ENCODE results near the gene CAB39L.
"Not testable (repeated sequence)": the region's sequence is repeated elsewhere in the genome, so short reads cannot be mapped to it uniquely, and the experiment has no call there.

The CAB39L gene

DNA sequence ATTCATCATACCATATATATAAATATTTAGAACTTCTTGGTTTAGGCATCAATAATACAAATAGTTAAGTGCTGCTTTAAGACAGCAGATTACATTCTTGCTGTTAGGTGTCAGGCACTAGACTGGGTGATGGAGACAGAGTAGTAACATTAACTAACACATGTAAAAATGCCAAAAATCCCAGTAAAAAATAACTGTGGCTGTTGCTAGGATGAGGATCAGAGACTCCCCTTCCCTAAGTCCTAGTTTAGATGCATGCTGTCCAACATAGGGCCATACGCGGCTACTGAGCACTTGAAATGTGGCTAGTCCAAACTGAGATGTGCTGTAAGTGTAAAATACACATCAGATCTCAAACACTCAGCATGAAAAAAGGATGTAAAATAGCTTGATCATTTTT is 101.4 kb downstream of the CAB39L start:
- DNase-seq = no peak

DNA sequence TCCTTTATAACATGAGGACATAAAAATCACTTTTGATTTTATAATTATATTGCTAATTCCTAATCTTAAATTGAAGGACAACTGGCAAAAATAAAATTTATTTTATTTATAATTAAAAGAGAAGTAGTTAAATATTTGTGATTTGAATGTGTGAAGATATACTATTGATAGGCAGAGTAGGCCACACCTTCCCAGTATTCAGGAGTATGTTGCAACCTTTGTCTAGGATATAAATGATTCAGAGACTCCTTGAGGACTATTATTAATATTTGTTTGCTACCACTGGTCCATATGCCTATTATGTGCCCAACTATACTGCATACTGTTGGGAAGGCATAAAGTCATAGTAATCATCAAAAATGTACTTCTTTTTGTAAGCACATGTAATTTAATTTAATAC is 101.9 kb downstream of the CAB39L start:
- DNase-seq = no peak

DNA sequence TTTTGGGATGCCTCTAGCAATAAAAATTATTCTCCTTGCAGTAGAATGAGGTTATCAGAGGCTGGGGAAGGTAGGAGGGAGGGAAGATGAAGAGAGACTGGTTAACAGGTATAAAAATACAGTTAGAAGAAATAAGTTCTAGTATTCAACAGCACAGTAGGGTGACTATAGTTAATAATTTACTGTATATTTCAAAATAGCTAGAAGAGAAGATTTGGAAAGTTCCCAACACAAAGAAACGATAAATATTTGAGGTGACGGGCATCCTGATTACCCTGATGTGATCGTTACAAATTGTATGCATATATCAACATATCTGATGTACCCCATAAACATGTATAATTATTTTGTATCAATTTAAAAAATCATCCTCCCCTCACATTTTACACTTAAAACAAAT is 102.3 kb downstream of the CAB39L start:
- DNase-seq = no peak

DNA sequence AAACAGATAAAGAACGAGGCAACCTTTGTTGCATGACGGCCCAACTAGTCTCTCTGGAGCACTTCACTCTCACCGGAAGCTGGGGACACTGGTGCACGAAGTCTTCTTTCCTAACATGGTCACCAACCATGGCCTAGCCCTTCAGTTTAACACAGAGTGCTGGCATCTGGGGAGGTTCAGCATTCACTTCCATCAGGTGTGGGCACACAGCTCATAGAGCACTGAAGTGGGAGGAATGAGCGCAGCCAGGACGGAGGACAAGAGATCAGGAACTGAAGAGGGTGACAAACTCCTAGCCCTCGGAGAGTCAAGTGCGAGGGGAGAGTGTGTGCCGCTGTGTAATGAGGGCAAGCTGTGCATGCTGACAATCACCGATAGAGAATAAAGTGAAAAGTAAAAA is 103.7 kb downstream of the CAB39L start:
- no peak for DNase-seq

DNA sequence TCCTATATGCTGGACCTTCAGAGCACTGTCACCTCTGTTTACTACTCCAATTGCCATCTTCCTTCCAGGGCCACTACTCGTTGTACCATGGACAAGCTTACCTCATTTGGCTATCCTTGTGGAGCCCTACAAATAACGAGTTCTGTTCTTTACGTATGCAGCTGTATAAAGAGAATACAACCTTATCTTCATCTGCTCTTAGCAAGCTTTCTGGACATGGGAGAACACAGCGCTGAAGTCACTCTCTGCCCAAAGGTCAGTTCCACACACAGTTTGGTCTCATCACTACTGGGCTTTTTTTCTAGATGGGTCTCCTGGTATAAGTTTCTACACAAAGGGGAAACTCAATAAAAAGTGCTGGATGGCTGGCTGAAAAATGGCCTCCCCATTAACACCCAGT is 107.2 kb downstream of the CAB39L start:
- no peak for DNase-seq

DNA sequence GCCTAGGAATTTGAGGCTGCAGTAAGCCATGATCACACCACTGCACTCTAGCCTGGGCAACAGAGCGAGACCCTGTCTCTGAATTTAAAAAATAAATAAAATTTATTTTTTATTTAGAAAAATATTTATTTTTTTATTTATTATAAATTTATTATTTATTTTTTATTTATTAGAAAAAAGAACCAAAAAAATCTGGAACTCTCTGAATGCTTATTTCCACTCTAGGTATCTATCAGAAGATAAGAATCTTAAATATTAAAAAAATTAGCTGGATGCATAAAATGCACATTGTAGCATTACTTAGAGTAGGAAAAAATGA is 113.4 kb downstream of the CAB39L start:
- no peak for DNase-seq

DNA sequence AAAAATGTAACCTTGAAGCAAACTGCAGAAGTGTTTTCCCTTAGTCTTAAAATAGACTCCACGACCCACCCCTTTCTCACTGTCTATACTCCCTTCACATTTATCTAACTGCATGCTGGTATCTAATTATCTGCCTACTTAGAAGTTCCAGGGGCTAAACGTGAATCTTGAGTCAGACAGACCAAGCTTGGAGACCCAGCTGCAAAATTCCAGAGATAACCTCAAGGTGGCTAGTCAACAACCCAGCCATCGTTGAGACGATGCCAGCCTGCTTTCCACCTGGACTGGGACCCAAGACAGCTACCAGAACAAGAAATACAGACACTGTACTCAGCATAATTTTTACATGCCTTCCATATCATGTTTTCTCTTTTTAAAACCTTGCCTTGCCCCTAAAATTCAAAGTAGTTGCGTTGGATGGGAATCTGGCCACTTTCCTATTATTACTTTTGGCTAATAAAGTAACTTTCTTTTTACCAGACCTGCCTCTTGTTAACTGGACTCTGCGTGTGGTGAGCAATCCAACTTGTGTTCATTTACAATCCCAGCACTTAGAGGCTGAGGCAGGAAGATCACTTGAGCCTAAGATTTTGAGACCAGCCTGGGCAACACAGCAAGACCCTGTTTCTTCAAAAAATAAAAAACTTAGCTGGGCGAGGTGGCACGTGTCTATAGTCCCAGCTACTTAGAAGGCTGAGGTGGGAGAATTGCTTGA is 113.9 kb downstream of the CAB39L start:
- no peak for DNase-seq

DNA sequence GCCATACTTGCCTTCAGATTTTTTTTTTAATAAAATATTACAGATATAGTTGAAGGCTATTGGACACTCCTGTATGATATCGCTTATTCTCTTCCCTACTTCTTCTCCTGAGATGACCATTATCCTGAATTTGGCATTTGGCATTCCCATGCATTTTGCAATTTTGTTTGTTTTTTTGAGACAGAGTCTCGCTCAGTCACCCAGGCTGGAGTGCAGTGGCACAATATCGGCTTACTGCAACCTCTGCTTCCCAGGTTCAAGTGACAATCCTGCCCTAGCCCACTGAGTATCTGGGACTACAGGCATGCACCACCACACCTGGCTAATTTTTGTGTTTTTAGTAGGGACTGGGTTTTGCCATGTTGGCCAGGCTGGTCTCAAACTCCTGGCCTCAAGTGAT is 116.7 kb downstream of the CAB39L start:
- not testable (repeated sequence) for DNase-seq

DNA sequence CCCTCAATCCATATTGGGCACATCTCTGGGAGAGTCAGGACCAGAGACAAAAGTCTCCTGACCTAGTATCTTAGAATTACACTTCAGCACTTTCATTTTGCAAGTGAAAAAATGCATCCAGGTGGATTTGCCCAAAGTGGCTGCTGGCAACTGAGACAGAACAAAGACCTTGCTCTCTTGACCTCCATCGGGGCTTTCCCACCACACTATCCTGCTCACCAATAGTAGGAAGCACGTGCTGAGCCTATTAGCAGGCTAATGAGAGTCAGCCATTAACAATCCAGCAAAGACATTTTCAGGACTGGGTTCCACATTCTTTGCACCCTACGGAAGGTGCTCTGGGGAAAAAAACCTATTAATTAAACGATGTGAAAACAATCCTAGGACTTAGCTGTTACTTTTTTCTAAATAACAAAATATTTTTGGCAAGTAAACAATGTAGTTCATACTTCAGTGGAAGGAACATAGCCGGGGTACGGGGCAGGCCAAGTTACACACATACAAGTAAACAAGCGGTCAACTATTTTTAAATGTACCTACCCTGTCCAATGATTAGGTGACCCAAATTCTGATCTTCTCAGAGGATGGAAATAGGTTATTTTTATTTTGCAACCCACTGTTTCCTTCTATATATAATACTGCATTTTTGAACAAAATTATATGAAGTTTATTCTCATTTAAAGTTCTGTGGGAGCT is 117.5 kb downstream of the CAB39L start:
- no peak for DNase-seq

DNA sequence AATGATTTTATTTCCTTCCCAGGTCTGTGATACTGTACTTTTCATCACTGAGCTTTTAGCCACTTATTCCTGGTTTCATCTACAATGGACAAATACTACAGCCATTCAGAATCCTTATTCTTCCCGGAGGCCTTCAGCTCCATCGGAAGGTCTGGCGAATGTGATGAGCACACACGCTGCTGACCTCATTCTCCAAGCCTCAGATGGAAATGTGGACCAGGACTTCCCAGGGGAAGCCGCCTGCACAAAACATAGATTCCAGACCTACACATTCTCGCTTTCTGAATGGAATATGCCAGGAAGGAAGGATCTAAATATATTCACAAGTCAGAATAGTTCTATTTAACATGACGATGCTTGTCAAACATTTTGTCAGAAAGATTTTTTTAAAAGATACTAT is 120.5 kb downstream of the CAB39L start:
- no peak for DNase-seq

DNA sequence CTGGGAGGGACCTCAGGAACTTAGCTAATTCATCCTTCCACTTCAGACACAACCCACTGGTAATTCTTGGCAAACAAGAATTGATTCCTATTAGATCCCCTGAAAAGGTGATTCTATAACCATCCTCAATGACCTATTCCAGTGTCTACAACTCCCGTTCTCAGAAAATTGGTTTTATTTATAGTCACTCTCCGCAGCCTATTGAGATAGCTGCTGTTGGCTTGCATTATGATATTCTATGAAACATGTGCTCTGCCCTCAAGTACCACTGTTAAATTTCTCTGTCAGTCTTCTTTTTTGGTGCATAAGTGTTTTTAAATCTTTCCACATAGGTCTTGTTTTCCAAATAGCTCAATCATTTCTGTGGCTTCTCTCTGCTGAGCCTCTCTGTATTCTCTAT is 121.2 kb downstream of the CAB39L start:
- DNase-seq = no peak

DNA sequence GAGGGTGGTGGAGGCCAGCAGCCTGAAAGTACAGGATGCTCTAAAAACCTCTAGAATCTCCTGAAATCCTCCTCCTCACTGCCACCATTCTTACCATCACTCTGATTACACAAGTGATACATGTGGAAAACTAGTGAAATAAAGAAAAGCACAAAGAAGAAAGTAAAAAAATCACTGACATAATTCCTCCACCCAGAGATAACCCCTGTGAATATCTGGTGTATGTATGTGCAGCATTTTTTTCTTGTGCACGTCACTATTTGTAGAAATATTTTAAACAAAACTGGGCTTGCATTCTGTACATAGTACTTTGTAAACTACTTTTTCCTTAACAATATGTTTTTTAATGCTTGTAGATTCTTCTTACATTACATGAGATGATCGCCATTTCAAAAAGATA is 122.9 kb downstream of the CAB39L start:
- no peak for DNase-seq

DNA sequence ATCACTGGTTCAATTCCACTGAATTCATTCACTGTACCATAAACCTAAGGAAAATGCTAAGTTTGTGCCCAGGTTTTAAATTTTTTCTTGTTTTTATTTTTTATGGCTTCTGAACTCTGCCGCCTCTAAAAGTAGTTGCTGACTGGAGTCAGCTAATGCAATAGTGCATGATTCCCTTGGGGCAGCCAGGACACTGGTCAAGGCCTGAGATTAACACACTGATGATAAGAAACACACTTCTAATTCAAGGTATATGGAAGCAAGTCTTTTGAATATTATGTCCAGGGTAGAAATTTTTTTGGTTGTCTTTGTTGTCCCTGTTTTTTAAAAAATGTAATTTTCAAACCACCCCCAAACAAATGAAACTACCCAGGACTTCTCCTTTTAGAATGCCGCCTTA is 123.9 kb downstream of the CAB39L start:
- no peak for DNase-seq

DNA sequence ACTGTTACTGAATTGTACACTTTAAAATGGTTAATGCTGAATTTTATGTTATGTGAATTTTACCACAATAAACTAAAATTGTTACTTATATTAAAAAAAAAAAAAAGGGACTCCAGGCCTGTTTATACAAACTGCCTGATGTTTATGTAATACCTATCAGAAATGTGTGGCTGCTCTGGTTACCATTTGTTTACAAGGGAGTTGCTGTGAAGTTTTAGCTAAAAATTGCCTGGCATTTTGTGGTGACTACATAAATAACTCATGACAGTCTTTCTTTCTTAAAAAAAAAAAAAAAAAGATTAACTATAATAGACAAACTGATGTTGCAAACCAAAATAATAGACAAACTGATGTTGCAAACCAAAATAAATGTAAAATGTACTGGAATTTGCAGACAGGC is 124.3 kb downstream of the CAB39L start:
- DNase-seq = no peak

DNA sequence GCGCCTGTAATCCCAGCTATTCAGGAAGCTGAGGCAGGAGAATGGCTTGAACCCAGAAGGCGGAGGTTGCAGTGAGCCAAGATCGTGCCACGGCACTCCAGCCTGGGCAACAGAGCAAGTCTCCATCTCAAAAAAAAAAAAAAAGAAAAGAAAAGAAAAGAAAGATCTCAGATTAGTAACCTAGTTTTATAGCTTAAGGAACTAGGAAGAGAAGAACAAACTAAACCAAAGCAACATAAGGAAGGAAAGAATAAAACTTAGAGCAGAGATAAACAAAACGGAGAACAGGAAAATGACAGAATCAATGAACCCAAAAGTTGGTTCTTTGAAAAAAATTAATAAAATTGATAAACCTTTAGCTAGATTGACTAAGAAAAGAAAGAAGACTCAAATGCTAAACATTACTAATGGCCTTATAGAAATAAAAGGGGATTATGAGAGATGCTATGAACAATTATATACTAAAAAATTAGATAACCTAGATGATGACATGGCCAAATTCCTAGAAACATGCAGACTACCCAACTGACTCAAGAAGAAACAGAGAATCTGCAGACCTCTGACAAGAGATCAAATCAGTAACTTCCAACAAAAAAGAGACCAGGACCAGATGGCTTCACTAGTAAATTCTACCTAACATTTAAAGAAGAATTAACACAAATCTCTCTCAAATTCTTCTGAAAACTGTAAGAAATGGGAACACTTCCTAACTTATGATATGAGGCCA is 127.9 kb downstream of the CAB39L start:
- DNase-seq = no peak

DNA sequence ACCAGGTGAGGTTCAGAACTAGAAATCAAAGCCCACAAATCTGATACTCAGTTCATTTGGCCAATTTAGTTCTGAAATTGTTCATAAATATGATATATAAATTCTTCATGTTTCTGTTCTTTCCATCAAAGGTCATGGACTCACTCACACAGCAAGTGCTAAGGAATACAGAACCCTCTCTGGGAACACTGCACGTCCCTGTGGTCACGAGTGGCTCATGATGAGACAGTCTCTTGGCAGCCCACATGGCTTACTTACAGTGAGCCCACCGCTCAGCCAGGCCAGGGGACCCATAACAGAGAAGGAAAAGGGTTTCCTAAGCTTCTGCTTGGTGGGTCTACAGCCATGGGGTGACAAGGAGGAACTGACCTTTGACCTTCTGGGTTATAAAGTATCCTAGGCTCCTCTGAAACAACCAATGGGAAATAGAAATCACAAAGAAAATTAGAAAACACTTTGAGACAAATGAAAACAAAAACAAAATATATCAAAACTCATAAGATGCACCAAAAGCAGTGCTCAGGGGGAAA is 128.8 kb downstream of the CAB39L start:
- DNase-seq = no peak

DNA sequence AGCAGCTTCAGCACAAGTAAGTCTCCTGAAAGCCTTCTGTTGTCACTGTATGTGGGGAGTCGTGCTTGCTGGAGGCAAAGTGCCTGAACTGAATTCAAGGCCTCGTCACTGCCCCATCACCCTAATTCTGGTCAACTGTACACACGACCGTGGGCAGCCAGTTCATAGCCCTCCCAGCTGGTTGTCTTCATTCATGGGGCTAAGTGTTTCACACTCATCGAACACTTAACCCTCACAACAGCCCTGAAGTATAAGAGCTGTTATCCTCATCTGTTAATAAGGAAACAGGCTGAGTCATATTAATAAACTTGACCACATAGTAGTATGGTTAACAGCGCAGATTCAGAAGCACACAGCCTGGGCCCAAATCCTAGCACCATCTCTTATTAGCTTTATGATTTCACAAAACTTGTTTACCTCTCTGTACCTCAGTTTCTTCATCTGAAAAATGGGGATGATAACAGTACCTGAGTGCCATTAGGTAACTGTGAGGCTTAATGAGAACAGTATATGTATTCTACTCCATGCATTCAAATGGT is 129.5 kb downstream of the CAB39L start:
- no peak for DNase-seq

DNA sequence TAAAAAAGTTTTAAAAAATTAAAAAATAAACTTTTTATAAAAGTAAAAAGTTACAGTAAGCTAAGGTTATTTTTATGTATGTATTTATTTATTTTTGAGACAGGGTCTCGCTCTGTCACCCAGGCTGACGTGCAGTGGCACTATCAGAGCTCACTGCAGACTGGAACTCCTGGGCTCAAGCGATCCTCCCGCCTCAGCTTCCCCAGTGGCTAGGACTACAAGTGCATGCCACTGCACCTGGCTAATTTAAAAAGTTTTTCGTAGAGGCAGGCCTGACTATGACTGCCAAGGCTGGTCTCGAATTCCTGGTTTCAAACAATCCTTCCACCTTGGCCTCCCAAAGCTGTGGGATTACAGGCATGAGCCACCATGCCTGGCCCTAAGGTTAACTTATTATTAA is 132.0 kb downstream of the CAB39L start:
- no peak for DNase-seq

DNA sequence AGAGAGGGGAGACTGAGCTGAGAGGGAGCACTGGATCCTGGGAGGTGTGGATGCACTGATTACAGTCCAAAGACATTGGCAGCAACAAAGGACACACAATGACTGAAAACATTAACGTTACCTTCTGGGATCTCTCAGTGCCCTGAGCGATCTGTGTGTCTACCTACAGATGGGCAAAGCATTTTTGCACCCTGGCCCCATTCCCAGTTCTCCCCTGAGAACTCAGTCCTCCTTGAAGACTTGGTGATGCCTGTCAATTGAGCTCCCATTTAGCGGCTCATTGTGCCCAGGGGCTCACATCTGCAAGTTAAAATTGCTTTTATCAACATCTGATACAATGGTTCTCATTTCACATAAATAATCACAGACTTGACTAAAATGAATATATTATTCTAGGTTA is 133.6 kb downstream of the CAB39L start:
- no peak for DNase-seq

DNA sequence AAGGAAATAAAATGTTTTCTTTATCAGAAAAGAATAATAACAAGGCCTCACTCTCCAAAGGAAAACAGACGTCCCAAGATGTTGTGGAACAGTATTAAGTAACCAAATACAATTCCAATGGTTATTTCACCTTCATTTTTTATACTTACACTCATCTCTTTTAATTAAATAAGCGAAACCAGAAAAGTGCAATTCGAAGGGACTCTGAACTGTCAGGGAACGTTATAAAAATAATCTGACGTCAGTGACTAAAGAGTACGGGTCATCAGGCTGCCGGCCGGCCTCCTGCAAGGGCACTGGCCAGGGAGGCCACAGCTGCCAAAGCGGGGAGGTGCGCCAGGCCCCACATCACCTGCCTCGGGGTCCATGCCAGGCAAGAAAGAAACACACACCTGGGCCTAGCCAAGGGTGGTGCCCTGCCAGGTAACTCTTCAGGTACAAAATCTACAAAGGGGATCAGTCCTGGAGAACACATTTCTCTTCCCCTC is 134.9 kb downstream of the CAB39L start:
- DNase-seq = no peak

DNA sequence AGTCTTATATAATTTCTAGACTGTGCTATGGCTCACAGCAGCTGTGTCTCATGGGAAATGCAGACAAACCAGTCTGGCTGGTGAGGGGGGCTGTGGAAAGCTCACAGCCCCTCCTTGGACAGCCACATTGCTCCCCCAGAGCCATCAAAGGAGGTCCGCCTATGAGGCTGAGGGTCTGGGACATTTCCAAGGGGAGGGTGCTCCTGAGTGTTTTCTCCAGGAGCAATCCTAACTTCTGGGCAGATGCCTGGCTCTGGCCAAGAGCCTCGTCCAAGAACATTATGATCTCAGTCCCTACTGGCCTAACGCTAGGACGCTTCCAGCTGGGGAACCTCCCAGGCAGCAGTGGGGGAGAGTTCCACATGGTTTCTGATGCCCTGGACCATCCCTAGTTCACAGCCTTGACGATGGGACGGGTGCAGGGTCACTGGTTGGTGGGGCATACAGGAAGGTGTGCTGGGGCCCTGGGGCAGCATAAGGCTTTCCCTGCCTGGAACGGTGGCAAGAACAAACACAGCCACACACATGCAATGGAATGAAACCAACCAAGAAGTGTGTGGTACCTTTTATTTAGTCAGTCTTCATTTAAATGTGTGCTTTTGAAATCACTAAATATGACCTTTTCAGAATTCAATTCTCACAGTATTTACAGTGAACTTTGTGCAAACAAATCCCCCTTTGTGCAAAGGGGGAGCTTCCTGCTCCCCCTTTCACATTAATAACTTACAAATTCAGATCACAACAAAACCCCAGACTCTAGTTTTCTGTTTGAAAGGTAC is 135.6 kb downstream of the CAB39L start:
- DNase-seq = no peak

DNA sequence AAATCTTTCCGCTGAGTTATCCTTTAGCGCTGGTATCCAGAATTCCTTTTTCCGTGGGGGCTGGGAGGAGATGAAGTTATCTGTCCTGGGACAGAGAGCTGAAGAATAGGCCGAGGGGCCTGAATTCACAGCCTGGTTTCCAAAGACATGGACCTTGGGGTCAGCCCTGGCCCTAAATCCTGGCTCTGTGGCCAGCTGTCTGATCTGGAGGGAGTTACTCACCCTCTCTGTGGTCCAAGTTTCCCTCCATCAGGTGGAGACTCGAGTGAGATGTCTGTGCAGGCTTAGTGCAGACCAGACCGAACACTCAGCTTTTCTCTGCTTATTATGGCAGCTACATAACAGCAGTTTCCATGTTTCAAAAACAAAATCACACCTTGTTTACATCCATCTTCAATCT is 136.5 kb downstream of the CAB39L start:
- DNase-seq = no peak

Data from GDM1 (cell line).